H9 (cell line): Measurements from ENCODE around the gene SPOCD1. TPM values are rescaled to one million over a fixed set of nuclear protein-coding genes. Genes with fewer than 3 reads are reported as not detected.

Experiments
- DNase-seq: peaks from one replicate; pipeline ENCODE4 v3.0.0-alpha.2; 2017
- H2AFZ ChIP-seq: one replicate; pipeline ENCODE4 v1.6.1; 2013; ENCODE audit warnings: mild to moderate bottlenecking, low read length, control low read depth, moderate library complexity
- H2AK5ac ChIP-seq: 2 replicates; pipeline ENCODE4 v1.6.1; 2013; ENCODE audit warnings: low read length, control low read depth, mixed read lengths; ENCODE audit not compliant: insufficient read length
- H2BK120ac ChIP-seq: one replicate; pipeline ENCODE4 v1.6.1; 2013; ENCODE audit warnings: low read depth, mild to moderate bottlenecking, low read length, control low read depth, inconsistent platforms; ENCODE audit not compliant: poor library complexity, severe bottlenecking
- H2BK12ac ChIP-seq: 2 replicates; pipeline ENCODE4 v1.6.1; 2013; ENCODE audit warnings: low read length, control low read depth, mixed read lengths, low read depth; ENCODE audit not compliant: insufficient read length
- H2BK15ac ChIP-seq: 2 replicates; pipeline ENCODE4 v1.6.1; 2013; ENCODE audit warnings: low read depth, low read length, control low read depth
- H2BK20ac ChIP-seq: one replicate; pipeline ENCODE4 v1.6.1; 2013; ENCODE audit warnings: low read depth, mild to moderate bottlenecking, low read length, control low read depth, inconsistent platforms; ENCODE audit not compliant: poor library complexity, severe bottlenecking
- H2BK5ac ChIP-seq: 2 replicates; pipeline ENCODE4 v1.6.1; 2013; ENCODE audit warnings: low read length, control low read depth, mixed read lengths; ENCODE audit not compliant: insufficient read length
- H3K14ac ChIP-seq: 2 replicates; pipeline ENCODE4 v1.6.1; 2013; ENCODE audit warnings: low read length, control low read depth; ENCODE audit not compliant: insufficient read depth
- H3K18ac ChIP-seq: 2 replicates; pipeline ENCODE4 v1.6.1; 2013; ENCODE audit warnings: low read depth, mild to moderate bottlenecking, mixed read lengths, low read length, control low read depth; ENCODE audit not compliant: insufficient read length
- H3K23ac ChIP-seq: 2 replicates; pipeline ENCODE4 v1.6.1; 2013; ENCODE audit warnings: low read length, control low read depth, mixed read lengths, low read depth; ENCODE audit not compliant: insufficient read length
- H3K23me2 ChIP-seq: 2 replicates; pipeline ENCODE4 v1.6.1; 2013; ENCODE audit warnings: low read depth, mild to moderate bottlenecking, mixed read lengths, low read length, control low read depth; ENCODE audit not compliant: insufficient read length, poor library complexity, severe bottlenecking
- H3K27ac ChIP-seq: 2 replicates; pipeline ENCODE4 v1.5.1; 2013; ENCODE audit warnings: low read length, control low read depth, mixed read lengths, low read depth; ENCODE audit not compliant: insufficient read length
- H3K27me3 ChIP-seq: 2 replicates; pipeline ENCODE4 v1.6.1; 2013; ENCODE audit warnings: low read length, control low read depth, inconsistent platforms; ENCODE audit not compliant: insufficient read depth
- H3K4ac ChIP-seq: 2 replicates; pipeline ENCODE4 v1.6.1; 2013; ENCODE audit warnings: low read depth, mild to moderate bottlenecking, control low read depth, inconsistent platforms, low read length, moderate library complexity
- H3K4me1 ChIP-seq: 2 replicates; pipeline ENCODE4 v1.6.1; 2013; ENCODE audit warnings: low read length, control low read depth, inconsistent platforms; ENCODE audit not compliant: insufficient read depth
- H3K4me2 ChIP-seq: 2 replicates; pipeline ENCODE4 v1.6.1; 2013; ENCODE audit warnings: low read length, control low read depth, mixed read lengths; ENCODE audit not compliant: insufficient read length, insufficient read depth
- H3K56ac ChIP-seq: 2 replicates; pipeline ENCODE4 v1.6.1; 2013; ENCODE audit warnings: low read depth, mild to moderate bottlenecking, mixed read lengths, low read length, control low read depth; ENCODE audit not compliant: insufficient read length
- H3K79me1 ChIP-seq: 2 replicates; pipeline ENCODE4 v1.6.1; 2013; ENCODE audit warnings: low read depth, mild to moderate bottlenecking, moderate library complexity, low read length, control low read depth, inconsistent platforms; ENCODE audit not compliant: insufficient read depth, poor library complexity, severe bottlenecking
- H3K79me2 ChIP-seq: 2 replicates; pipeline ENCODE4 v1.6.1; 2013; ENCODE audit warnings: low read length, control low read depth, inconsistent platforms; ENCODE audit not compliant: insufficient read depth
- H3K9ac ChIP-seq: 2 replicates; pipeline ENCODE4 v1.6.1; 2013; ENCODE audit warnings: low read length, control low read depth, mixed read lengths; ENCODE audit not compliant: insufficient read length; ENCODE audit errors: extremely low read depth
- H3K9me3 ChIP-seq: one replicate; pipeline ENCODE4 v1.6.1; 2013; ENCODE audit warnings: low read depth, low read length, inconsistent platforms; ENCODE audit not compliant: control insufficient read depth
- H3T11ph ChIP-seq: one replicate; pipeline ENCODE4 v1.6.1; 2013; ENCODE audit warnings: mild to moderate bottlenecking, low read length, control low read depth, inconsistent platforms
- H4K20me1 ChIP-seq: one replicate; pipeline ENCODE4 v1.6.1; 2013; ENCODE audit not compliant: control insufficient read depth, insufficient read length, insufficient read depth
- H4K5ac ChIP-seq: 2 replicates; pipeline ENCODE4 v1.6.1; 2013; ENCODE audit warnings: low read depth, mild to moderate bottlenecking, mixed read lengths, low read length, control low read depth; ENCODE audit not compliant: insufficient read length
- H4K8ac ChIP-seq: replicated peaks from 2 replicates; pipeline ENCODE4 v1.6.1; 2013; ENCODE audit warnings: low read length, control low read depth, mixed read lengths, low read depth; ENCODE audit not compliant: insufficient read length
- H4K91ac ChIP-seq: 2 replicates; pipeline ENCODE4 v1.6.1; 2013; ENCODE audit warnings: low read depth, mild to moderate bottlenecking, moderate library complexity, mixed read lengths, low read length, control low read depth; ENCODE audit not compliant: insufficient read length
- H3K27ac Mint-ChIP-seq, 3 experiments: 2 replicates in 2 of 3; 3 replicates in 1 of 3; pipeline ENCODE4 v1.8.0; 2020 to 2021; ENCODE audit warnings: mixed read lengths in 3 of 3, mild to moderate bottlenecking in 1 of 3, moderate library complexity in 1 of 3
- H3K27me3 Mint-ChIP-seq: 2 replicates; pipeline ENCODE4 v1.8.0; 2021; ENCODE audit warnings: low read depth, mild to moderate bottlenecking, moderate library complexity, mixed read lengths
- H3K36me3 Mint-ChIP-seq, 3 experiments: 2 replicates in 2 of 3; 3 replicates in 1 of 3; pipeline ENCODE4 v1.8.0; 2020 to 2021; ENCODE audit warnings: low read depth in 3 of 3, mixed read lengths in 3 of 3; ENCODE audit not compliant: insufficient read depth in 1 of 3
- H3K4me1 Mint-ChIP-seq, 2 experiments: 2 replicates each; pipeline ENCODE4 v1.8.0; 2020; ENCODE audit warnings: mixed read lengths in 2 of 2
- H3K4me3 Mint-ChIP-seq, 2 experiments: 2 replicates in 1 of 2; 3 replicates in 1 of 2; pipeline ENCODE4 v1.8.0; 2020 to 2021; ENCODE audit warnings: mild to moderate bottlenecking in 2 of 2, mixed read lengths in 2 of 2, moderate library complexity in 1 of 2
- H3K9me3 Mint-ChIP-seq, 2 experiments: 2 replicates in 1 of 2; 3 replicates in 1 of 2; pipeline ENCODE4 v1.8.0; 2020; ENCODE audit warnings: mild to moderate bottlenecking in 2 of 2, mixed read lengths in 2 of 2, moderate library complexity in 1 of 2
- WGBS: extraction: QIAGEN DNeasy Blood & Tissue Kit; methylation state at CpG from one replicate; pipeline ENCODE4 v1.1.7; 2013; ENCODE audit warnings: missing lambda C conversion rate, low lambda C conversion rate, mixed read lengths; ENCODE audit not compliant: insufficient read length; ENCODE audit errors: extremely low coverage; 5-methylcytosine and 5-hydroxymethylcytosine counted together
- total RNA-seq: library from RNA; stranded (reverse); gene quantifications from 2 replicates; pipeline ENCODE4 v1.2.1, GENCODE V29; 2021
- TF ChIP-seq, protein P1 (sequence below): fragments of 200-600 bp; sonication (generic); conservative IDR thresholded peaks from 3 replicates; pipeline ENCODE4 v1.8.0; 2021; ENCODE audit warnings: antibody characterized with exemption, mild to moderate bottlenecking

SPOCD1 gene
- total RNA-seq, 1 experiment from 2014 or later: 1.5 TPM

DNA sequence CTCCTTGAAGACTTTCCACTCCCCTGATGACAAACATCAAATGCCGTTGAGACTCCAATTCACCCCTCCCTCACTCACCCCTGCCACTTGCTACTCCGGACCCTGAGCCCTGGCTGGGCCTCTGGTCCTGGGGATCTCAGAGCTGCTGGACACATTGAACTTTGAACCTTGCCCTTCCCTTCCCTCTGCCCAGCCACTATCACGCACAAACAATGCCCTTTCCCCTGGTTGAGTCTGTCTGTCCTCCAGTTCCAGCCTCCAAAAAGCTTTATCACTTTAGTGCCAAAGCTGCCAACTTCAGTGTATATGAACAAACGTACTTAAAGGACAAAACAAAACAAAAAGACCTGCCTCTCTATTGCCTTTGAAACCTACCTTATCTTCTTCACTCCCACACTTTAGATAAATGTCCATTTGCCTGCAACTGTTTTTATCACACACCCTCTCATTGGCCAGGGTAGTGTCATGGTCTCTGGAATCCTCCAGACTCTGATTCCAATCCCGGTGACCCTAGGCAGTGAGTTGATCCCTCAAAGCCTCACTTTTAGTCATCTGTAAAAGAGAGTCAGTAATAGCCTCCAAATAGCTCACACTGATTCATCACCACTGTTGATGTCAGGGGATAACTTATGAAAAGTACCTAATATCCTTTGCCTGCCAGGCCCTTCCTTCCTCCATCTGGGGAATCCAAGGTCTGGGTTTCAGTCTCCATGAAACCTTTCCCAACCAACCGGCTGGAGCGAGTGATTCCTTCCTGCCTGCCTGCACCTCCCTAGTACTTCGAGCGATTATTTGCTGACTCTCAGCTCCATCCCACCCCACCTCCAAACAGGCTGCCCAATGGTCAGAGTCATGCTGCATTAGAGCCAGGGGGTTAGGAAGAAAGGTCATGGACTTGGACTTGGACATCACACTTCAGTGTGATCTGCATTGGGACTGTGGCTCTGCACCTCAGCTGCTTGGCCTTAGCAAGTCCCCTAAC is 15.9 kb upstream of the SPOCD1 start:
- no peak overlapping the region for H3K27ac ChIP-seq
- no peak overlapping the region for H3K4ac ChIP-seq
- H3K4me2 ChIP-seq: no peak overlapping the region
- H3K23me2 ChIP-seq: no peaks in the 10 kb centered on the region
- Mint-ChIP-seq H3K4me3 (no peak overlapping the region), H3K9me3 (no peaks in the 10 kb centered on the region; a peak in 1 of 5 replicates), H3K27ac (no peak overlapping the region), H3K4me1 (no peaks in the 10 kb centered on the region), H3K36me3 (no peaks in the 10 kb centered on the region), H3K27me3 (peaks cover 4% of the 10 kb centered on the region; the same call in 1 of the 2 replicates)
- no peaks in the 10 kb centered on the region for H3K79me1 ChIP-seq
- H4K20me1 ChIP-seq: no peaks in the 10 kb centered on the region
- H3K9me3 ChIP-seq: no peaks in the 10 kb centered on the region
- no peak overlapping the region for H2BK12ac ChIP-seq
- H3K14ac ChIP-seq: no peak overlapping the region
- H2AFZ ChIP-seq: no peak overlapping the region
- H4K91ac ChIP-seq: no peak overlapping the region
- no peak overlapping the region for H2BK120ac ChIP-seq
- no peak overlapping the region for H4K5ac ChIP-seq
- H2BK15ac ChIP-seq: no peak overlapping the region
- no peak overlapping the region for H3K23ac ChIP-seq
- no peak overlapping the region for H2BK5ac ChIP-seq
- H3K27me3 ChIP-seq: no peaks in the 10 kb centered on the region
- no peak overlapping the region for H2AK5ac ChIP-seq
- no peak overlapping the region for H3K56ac ChIP-seq
- no peak overlapping the region for H3K9ac ChIP-seq
- H3K4me1 ChIP-seq: no peaks in the 10 kb centered on the region
- WGBS: no CpG with 5 or more reads among the region's 9 CpGs
- DNase-seq: no peak
- no peaks in the 10 kb centered on the region for H3K79me2 ChIP-seq
- no peak overlapping the region for H4K8ac ChIP-seq
- H3K18ac ChIP-seq: no peak overlapping the region
- no peak overlapping the region for H2BK20ac ChIP-seq
- no peak overlapping the region for H3T11ph ChIP-seq
- TF ChIP-seq, protein P1, sequence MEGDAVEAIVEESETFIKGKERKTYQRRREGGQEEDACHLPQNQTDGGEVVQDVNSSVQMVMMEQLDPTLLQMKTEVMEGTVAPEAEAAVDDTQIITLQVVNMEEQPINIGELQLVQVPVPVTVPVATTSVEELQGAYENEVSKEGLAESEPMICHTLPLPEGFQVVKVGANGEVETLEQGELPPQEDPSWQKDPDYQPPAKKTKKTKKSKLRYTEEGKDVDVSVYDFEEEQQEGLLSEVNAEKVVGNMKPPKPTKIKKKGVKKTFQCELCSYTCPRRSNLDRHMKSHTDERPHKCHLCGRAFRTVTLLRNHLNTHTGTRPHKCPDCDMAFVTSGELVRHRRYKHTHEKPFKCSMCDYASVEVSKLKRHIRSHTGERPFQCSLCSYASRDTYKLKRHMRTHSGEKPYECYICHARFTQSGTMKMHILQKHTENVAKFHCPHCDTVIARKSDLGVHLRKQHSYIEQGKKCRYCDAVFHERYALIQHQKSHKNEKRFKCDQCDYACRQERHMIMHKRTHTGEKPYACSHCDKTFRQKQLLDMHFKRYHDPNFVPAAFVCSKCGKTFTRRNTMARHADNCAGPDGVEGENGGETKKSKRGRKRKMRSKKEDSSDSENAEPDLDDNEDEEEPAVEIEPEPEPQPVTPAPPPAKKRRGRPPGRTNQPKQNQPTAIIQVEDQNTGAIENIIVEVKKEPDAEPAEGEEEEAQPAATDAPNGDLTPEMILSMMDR: no peak
